GM19025 (cell line): ENCODE results near the gene ISM1.
A peak's percentile ranks its signal among the peaks of the same experiment; 100 is the strongest.
"Not testable (repeated sequence)": the region's sequence is repeated elsewhere in the genome, so short reads cannot be mapped to it uniquely, and the experiment has no call there.

Experiments
- ATAC-seq: cut with Tn5 transposase; IDR thresholded peaks from one replicate; pipeline ENCODE4 v1.9.1; 2021; ENCODE audit warnings: mild to moderate bottlenecking, low read depth, moderate library complexity; ENCODE audit not compliant: unreplicated experiment

ISM1 gene

DNA sequence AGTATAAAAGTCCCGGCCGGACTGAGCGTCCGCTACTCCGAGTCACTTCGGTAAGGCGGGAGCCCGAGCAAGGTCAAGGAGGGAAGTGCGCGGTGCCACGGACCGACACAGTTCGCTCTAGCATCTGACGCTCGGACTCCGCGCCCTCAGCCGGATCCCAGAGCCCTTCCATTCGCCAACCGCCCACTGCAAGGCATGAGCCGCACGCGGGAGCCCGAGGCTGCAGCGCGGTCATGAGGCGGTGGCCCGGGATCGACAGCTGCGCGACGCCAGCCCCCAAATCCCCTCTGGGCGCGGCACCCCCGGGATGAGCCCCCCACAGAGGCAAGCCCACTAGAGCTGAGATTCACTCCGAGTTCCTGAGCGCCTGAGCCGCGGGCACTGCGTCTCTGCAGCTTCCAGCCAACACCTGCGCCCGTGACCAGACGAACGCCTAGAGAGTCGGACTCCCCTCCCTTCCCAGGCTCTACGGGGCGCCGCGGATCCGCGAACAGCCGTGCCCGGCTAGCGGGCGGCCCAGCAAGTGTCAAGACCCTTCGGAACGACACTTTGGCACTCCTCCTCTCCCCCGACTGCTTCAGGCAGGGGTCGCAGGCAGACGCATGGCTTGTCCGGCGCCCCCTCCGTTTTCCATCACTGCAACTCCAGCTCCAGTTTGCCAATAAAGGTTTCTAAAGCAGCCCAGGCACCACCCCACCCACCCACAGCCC lies 725 bp upstream of the ISM1 start:
- ATAC-seq = no peak

DNA sequence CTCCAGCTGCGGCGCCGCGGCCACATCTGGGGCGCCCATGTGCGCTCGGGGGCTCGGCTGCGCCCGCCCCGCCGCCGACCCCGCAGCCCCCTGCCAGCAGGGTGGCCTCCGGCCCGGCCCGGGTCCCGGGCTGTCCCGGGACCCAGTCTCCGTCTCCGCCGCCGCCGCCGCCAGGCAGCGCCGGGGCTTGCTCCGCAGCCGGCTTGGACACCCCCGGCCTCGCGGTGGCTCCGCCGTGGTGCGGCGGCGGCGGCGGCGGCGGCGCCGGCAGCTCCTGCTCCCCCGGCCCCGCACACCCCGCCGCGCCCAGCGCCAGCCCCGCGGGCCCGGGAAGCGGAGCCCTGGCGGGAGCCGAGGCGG lies 219 bp downstream of the ISM1 start:
- peak; percentile 27 for ATAC-seq

DNA sequence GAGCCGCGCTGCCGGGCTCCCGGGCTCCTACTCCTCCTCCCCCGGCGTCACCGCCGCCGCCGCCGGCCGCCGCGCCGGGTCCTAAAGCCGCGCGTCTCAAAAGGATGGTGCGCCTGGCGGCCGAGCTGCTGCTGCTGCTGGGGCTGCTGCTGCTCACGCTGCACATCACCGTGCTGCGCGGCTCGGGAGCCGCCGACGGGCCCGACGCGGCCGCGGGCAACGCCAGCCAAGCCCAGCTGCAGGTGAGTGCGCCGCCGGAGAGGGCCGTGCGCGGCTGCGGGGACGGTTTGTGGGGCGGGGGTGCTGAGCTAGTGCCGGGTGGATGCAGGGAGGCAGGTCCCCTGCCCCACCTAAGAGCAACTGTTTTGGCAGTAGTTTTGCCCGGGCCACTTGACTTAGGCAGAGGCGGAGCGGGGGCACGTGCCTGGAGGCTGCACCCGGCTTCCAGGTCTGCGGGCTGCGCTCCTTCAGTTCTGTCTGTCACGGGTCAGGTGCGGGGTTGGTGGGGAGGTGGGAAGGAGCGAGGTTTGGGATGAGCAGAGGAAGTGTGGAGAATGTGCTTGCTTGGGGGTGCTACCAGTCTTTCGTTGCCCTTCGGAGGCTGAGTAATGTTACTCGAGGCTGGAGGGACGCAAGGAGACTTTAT lies 722 bp downstream of the ISM1 start:
- peak; percentile 79 for ATAC-seq

DNA sequence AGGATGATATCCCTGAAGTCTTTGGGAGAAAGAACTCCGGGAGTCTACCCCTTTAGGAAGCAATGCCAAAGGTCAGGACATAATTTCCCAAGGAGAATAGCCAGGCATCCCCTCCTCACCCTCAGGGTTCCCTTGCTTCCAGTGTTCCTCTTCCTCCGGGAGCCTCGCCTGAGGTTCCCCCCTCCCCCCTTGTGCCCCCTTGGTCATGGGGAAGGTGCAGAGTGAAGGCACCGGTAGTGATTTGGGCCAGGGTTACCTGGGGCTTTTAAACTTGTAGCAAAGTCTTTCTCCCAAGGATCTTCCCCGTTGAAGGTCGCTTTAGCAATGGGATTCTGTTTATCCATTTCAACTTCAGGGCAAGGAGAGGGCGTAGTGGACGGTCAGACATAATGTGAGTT lies 1.2 kb downstream of the ISM1 start:
- ATAC-seq = no peak

DNA sequence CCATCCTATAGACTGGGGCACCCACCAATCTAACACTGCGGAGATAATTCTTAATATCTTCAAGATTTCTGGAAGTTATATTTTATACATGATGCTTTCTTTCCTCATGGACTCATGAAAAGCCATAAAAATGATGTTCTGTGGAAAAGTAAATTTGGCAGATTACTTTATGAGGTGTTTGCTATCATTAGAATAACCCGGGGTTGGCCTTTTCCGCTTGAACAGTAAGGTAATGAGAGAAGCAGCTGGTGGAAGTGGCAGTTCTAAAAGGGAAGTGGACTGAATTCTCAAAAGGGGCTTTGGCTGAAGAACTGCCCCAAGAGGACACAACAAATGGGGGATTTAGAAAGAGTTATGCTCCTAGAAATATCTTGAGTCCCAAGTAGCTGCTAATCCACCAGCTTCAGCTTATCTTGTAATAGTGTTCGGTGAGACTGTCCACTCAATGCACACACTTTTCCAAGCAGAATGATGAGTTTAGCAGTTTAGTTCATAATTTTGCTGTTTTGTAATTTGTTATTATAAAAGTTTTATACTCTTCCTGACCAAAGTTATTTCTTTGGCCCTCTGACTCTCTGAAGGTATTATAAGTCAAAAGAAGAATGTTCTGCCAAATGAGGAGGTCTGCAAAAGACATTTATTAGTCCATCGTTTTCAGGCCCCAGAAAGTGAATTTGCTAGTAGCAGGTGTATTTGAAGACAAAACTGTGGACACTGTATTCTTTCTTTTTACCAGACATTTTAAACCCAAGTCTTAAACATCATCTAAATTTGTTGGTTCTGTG lies 2.9 kb downstream of the ISM1 start:
- no peak for ATAC-seq

DNA sequence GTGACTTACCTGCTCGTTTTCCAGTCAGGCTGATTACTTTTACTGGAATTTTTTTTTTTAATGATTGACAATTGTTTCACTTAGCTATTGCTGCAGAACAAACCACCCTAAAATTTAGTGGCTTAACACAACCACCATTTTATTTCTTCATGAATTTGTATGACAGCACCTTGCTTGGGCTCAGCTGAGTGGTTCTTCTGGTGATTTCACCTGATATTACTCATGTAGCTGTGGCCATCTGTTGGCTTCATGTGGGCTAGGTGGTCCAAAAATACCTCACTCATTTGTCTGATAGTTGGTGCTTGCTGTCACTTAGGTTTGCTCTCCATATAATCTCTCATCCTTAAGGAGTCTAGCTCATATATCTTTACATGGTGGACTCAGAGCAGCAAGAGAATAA lies 5.3 kb downstream of the ISM1 start:
- no peak for ATAC-seq

DNA sequence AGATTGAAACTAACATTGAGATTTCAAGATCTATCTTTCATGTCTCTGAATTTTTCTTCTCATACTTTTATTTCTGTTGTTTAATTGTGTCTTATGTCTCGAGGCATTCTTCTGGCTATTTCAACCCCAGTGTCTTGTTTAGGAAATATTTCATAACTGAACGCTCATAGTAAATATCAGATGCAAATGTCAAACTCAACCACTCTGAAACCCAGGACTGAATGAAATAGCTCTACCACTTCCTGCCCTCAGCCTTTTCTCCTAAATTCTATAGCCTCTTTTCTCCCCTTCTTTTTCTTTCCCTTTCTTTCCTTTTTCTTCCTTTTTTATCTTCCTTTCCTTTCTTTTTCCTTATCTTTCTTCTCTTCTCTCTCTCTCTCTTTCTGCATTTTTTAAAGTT lies 7.7 kb downstream of the ISM1 start:
- no peak for ATAC-seq

DNA sequence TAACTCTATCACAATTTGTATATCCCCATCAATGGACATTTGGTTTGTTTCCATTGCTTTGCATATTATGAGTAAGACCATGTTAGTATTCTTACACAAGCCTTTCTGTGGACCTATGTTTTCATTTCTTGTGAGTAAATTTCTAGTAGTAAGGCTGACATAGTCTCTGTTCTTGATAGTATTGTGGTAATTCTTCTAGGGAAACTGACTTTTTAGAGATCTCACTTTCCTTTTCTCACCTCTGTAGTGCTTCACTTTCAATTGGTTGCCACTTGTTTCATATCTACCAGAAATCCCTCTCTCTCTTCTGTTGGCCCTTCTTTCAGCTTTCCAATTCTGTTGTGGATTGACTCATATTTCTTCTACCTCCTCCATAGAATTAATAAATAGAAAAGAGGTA lies 8.5 kb downstream of the ISM1 start:
- peak; percentile 91 for ATAC-seq

DNA sequence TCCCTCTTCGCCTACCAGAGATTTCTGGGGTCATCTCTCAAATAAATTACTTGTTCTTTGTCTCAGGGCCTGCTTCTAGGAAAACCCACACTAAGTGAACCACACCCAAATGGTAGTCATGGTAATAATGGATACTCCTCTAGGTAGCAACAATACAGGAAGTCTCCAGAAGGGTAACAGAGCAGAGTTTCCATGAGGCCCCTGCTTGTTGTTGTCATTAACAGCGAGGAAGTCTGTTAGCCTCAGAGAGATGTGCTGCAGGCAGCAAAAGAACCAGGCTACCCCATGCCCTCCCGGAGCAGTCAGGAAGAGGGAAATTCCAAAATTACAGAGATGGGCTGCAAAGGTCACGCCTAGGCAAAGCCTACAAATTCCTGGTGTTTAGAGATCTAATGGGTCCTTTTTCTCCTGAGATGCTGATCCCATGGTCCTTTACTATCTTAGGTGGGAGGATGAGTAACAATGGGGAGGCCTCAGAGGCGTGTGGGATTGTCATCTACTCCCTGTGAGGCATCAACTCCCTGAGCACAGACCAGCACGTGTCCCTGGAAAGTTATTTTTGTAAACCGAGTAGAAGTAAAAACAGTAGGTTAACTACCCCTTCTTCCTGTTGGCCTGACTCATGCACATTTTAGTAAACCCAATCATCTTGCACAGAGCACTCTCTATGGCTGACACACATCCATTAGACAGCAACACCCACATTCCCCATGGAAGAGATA lies 10.1 kb downstream of the ISM1 start:
- no peak for ATAC-seq

DNA sequence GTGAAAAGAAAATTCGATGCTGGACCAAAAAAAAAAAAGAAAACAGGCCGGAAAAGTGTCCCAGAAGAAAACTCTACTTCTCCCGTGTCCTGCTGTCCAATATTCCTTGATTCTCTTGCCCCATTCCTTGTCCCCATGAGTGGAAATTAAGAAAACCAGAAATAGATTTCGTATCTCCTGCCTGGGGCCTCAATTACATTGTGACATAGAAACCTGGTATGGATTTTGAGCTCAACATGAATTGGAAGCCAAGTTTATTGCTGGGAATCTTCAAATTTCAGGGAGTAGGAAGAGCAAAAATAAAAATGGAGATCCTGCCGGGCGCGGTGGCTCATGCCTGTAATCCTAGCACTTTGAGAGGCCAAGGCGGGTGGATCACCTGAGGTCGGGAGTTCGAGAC lies 11.9 kb downstream of the ISM1 start:
- ATAC-seq = no peak

DNA sequence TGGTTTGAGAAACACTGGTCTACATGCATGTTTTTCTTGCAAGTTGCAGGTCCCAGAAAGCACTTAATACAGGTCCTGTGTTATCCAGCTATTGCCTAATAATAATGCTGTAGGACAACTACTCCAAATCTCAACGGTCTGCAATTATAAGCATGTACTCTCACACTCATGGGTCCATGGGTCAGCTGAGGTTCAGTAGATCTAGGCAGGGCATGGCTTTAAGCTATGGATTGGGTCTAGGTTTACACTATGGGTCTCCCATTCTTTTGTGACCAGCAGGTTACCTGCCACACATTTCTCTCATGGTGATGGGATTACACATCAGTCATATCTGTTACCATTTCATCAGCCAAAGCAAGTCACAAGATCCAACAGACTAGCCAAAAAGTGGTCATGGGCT lies 13.9 kb downstream of the ISM1 start:
- no peak for ATAC-seq

DNA sequence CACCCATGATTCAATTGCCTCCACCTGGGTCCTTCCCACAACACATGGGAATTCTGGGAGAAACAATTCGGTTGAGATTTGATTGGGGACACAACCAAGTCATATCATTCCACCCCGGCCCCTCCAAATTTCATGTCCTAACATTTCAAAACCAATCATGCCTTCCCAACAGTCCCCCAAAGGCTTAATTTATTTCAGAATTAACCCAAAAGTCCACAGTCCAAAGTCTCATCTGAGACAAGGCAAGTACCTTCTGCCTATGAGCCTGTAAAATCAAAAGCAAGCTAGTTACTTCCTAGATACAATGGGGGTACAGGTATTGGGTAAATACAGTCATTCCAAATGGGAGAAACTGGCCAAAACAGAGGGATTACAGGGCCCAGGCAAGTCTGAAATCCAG lies 15.3 kb downstream of the ISM1 start:
- not testable (repeated sequence) for ATAC-seq

DNA sequence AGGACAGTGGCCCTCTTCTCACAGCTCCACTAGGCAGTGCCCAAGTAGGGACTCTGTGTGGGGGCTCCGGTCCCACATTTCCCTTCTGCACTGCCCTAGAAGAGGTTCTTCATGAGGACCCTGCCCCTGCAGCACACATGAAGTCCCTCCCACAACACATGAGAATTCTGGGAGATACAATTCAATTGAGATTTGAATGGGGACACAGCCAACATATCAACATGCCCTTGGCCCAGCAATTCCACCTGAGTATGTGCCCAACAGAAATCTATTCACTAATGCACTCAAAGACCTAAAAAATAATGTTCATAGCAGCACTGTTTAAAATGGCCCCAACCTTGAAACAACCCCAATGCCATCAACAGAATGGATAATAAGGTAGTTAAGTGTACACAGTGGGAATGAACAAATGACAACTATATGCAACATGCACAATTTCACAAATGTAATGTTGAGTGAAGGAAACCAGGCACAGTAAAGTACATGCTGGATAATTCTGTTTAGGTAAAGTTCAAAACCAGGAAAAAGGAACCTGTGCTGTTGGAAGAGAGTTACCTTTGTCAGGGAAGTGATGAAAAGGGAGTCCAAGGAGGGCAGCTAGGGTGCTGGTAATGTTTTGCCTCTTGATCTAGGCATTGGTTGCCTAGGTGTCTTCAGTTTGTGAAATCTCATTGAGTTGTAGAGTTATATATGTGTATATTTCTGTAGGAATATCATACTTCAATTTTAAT lies 16.1 kb downstream of the ISM1 start:
- ATAC-seq = no peak

DNA sequence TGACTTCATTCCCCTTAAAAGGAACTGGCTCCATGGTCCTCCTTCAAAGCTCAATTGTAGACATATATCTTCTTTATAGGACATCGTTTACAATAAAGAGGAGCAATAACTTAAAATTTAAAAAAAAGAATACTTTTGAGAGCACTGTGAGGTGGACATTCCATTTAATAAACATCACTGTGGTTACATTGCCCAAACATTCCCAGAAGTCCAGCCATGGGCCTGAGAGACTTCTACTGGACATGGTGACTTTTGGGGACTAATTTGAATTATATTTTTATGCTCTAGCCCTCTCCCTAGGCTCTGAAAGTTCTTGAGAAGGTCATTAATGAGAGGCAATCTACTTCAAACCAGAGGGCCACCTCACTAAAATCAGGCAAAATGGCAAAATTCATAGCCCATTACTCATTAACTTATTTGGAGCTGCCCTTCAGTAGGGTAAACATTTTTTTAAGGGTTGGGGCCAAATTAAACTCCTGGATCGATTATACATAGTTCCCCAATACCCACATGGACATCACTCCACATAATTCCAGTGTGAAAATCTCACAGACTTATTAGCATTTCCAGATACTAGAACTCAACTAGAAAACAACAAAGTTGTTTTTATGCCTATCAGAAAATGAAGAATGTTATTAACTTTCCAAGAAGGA lies 17.1 kb downstream of the ISM1 start:
- no peak for ATAC-seq

DNA sequence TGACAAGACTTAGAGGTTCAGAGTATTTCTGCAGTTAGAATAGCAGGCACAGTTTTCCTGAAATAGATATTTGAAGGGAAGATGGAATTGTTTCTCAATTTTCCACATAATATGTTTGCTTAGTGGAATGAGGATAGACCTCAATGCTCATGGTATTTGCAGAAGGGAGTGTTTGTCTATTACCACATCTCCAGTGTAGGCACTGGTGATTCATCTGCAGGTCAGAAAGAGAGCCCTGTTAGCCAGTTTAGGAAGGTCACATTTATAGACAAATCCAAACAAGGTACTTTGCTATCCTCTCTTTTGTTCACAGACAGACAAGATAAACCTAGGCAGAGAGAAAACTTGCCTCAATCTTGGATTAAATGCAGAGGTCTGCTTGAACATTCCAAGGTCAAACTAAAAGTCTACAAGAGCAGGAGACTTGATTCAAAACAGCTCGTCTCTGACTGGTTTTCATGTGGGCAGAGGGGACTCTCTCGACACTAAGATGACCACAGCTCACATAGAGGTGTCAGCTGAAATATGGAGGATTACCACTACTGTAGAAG lies 22.8 kb downstream of the ISM1 start:
- ATAC-seq = no peak

DNA sequence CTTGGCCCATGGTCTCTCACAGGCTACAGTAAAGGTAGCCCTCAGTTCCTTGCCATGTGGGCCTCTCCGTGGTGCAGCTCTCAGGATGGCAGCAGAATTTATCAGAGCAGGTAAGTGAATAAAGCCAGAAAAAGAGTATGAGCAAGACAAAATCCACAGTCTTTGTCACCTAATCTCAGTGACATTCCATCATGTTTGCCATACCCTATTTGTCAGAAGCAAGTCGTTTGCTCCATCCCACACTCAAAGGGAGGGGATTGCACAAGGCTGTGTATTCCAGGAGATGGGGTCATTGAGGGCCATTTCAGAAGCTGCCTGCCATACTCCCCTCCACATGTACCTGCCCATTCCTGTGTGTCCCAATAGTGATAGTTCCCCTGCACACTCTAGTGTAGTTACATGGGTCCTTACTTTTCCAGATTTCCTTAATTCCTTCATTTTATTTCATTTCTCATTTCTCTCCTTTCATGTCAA lies 24.2 kb downstream of the ISM1 start:
- no peak for ATAC-seq

DNA sequence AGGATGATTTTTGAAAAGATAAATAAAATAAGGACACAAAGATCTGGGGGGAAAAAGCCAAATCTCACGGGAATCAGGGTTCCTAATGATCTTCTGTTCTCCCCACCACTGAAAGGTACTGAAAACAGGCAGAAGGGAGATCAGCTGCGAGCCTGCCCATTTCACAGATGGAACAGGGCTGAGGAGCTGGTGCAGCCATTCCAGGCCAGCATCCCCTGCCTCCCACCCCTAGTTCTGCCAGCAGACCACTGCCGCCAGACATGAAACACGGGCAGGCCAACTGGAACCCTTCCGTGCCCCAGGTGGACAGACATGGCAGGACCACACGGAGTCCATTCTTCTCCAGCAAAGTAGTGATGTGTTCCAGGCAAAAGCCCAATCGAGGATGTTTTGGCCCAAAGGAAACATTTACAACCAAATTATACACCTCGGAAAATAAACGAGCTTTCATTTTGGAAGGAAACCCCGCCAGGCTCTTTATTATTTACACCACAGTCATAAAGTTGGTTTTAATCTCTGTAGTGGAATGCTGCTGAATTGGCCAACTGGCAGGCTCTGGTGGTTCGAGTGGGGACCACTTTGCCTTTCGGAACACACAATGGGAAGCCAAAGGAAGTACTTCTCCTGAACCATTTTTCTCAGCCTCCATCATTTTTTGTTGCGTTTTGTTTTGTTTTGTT lies 28.2 kb downstream of the ISM1 start:
- no peak for ATAC-seq

DNA sequence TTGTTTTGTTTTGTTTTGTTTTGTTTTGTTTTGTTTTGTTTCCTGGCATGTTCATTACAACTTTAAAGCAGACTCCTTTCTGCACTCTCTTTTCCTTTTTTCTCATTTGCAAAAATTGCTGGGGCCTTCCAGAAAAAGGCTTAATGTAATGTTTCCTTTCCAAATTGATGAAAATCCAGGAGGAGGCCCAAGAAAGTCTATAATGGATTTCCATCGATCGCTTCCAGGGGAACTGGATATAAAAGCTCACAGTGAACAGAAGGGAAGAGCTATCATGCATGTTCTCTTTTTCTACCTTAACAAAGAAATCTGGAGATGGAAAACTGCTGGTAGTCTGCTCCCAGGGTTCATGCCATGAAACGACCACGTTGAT lies 28.7 kb downstream of the ISM1 start:
- ATAC-seq = no peak

DNA sequence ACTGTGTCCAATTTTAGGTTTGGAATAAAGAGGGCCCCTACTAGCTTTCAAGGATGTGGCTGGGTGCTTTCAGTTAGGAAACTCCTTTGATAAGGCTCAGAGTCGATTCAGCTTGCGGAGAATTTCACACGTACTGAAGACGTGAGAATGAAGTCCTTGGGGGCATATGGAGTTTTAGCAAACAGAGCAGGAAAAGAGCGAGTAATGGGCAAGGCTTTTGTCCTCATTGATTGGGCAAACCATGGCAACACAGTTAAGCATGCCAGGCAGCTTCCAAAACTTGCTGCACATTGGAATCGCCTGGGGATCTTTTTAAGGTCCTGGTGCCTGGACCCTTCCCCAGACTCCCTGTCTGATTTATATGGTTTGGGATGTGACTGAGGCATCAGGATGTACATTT lies 29.2 kb downstream of the ISM1 start:
- no peak for ATAC-seq
